ENCODE data around the gene SORL1-AS1.

DNA sequence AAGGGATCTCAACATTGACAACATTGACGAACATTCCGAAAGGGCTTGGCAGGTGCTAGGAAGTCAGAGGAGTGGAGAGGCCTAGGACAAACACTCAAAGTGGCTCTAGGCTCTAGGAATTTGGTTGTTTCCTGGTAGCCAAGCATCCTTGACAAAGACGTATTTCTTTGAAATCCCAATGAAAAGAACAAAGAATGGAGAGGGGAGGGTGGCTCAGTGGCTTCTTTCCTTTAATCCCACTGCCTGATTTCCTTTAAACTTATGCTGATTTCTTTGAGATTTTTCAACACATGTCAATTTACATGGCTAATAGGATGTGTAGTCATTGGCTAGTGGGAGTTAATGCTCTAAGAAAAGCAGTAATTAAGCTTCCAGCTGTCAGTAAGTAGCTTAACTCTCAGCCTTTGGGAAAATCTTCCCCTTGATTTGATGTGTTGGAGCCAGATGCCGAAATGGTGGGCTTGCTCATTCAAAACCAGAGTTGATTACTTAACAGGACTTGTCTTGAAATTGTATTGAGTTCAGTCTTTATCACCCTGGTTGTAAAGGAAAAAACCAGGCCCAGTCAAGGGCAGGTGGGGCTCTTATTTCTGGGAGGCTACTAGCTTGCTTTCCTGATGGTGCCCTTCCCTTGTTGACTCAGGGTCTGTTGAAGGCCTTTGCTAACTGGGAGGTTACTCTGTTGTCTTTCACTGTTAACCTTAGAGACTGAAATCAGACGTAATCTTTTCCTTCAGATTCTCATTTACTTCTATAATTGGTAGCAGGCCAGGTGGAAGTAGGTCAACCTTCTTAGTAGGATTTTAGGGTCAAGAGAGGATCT, 44.6 kb upstream of the SORL1-AS1 start:
- TF ChIP-seq, protein P1, sequence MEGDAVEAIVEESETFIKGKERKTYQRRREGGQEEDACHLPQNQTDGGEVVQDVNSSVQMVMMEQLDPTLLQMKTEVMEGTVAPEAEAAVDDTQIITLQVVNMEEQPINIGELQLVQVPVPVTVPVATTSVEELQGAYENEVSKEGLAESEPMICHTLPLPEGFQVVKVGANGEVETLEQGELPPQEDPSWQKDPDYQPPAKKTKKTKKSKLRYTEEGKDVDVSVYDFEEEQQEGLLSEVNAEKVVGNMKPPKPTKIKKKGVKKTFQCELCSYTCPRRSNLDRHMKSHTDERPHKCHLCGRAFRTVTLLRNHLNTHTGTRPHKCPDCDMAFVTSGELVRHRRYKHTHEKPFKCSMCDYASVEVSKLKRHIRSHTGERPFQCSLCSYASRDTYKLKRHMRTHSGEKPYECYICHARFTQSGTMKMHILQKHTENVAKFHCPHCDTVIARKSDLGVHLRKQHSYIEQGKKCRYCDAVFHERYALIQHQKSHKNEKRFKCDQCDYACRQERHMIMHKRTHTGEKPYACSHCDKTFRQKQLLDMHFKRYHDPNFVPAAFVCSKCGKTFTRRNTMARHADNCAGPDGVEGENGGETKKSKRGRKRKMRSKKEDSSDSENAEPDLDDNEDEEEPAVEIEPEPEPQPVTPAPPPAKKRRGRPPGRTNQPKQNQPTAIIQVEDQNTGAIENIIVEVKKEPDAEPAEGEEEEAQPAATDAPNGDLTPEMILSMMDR (conservative IDR thresholded peaks at IDR 0.05; ENCODE audit: low read length): no peak
- no peak for TF ChIP-seq EZH2phosphoT487 (IDR thresholded peaks at IDR 0.05; ENCODE audit: borderline replicate concordance, low read depth, low read length)
